CD4-positive, alpha-beta T cell (primary cell): ENCODE data around the gene MYL5. TPM values are rescaled to one million over a fixed set of nuclear protein-coding genes. Genes with fewer than 3 reads are reported as not detected.
A peak's percentile ranks its signal among the peaks of the same experiment; 100 is the strongest.

Source experiments
- ATAC-seq: fragments of 200-7000 bp; cut with Tn5 transposase; one replicate; pipeline ENCODE4 v1.10.0; 2022; ENCODE audit warnings: mild to moderate bottlenecking; ENCODE audit not compliant: poor library complexity
- CTCF ChIA-PET: fragments of 350-600 bp; sonication (Branson Sonifier 250); formaldehyde crosslinking; loops from one replicate; lab custom pipeline; 2021; ENCODE audit warnings: antibody characterized with exemption, inconsistent platforms; lab: Charles Lee
- POLR2A ChIA-PET: fragments of 350-600 bp; sonication (Branson Sonifier 250); formaldehyde crosslinking; loops from one replicate; lab custom pipeline; 2021; ENCODE audit warnings: antibody characterized with exemption, inconsistent platforms; lab: Charles Lee
- DNase-seq, 14 experiments: peaks; one replicate each; pipeline ENCODE4 v3.0.0-alpha.2; 2013 to 2020; ENCODE audit warnings: mixed read lengths in 2 of 14
- H3K27ac ChIP-seq, 2 donors: one replicate each; pipeline versions ENCODE4 v1.5.1 to v1.7.0; 2013; ENCODE audit warnings: low read length in 2 of 2, low read depth in 1 of 2, mild to moderate bottlenecking in 1 of 2
- H3K27me3 ChIP-seq, 2 experiments: 1 replicate in 1 of 2; 2 replicates in 1 of 2; pipeline versions ENCODE4 v1.6.1 to v1.7.0; 2013; ENCODE audit warnings: low read length in 2 of 2, control low read depth in 1 of 2, mild to moderate bottlenecking in 1 of 2, moderate library complexity in 1 of 2; ENCODE audit not compliant: insufficient read depth in 2 of 2, control insufficient read depth in 1 of 2
- H3K36me3 ChIP-seq: one replicate; pipeline ENCODE4 v1.6.1; 2013; ENCODE audit warnings: low read length, control low read depth; ENCODE audit not compliant: insufficient read depth
- H3K4me1 ChIP-seq: one replicate; pipeline ENCODE4 v1.6.1; 2013; ENCODE audit warnings: low read length, control low read depth; ENCODE audit not compliant: insufficient read depth
- H3K4me3 ChIP-seq: one replicate; pipeline ENCODE4 v1.5.1; 2013; ENCODE audit warnings: mild to moderate bottlenecking, low read length, moderate library complexity
- H3K9me3 ChIP-seq, 2 experiments: 1 replicate in 1 of 2; 2 replicates in 1 of 2; pipeline versions ENCODE4 v1.6.1 to v1.7.0; 2013; ENCODE audit warnings: low read length in 2 of 2, mild to moderate bottlenecking in 2 of 2, control low read depth in 1 of 2, moderate library complexity in 1 of 2; ENCODE audit not compliant: control insufficient read depth in 1 of 2, insufficient read depth in 1 of 2
- H3K27ac Mint-ChIP-seq: one replicate; pipeline ENCODE4 v1.8.0; 2020; ENCODE audit warnings: mixed read lengths
- H3K27me3 Mint-ChIP-seq: one replicate; pipeline ENCODE4 v1.8.0; 2021; ENCODE audit warnings: mixed read lengths
- H3K36me3 Mint-ChIP-seq: one replicate; pipeline ENCODE4 v1.8.0; 2021; ENCODE audit warnings: low read depth, mixed read lengths
- H3K4me1 Mint-ChIP-seq: one replicate; pipeline ENCODE4 v1.8.0; 2021; ENCODE audit warnings: low read depth, mixed read lengths
- H3K4me3 Mint-ChIP-seq: one replicate; pipeline ENCODE4 v1.8.0; 2020; ENCODE audit warnings: mild to moderate bottlenecking, mixed read lengths
- H3K9me3 Mint-ChIP-seq: one replicate; pipeline ENCODE4 v1.8.0; 2020; ENCODE audit warnings: mixed read lengths
- intact Hi-C, 2 experiments: fragments of 100-400 bp; cut with DNase I in 1 of 2; cut with micrococcal nuclease in 1 of 2; formaldehyde crosslinking; loops; one replicate each; pipeline versions ENCODE4 v1.15.1 to v1.9.0; 2023 to 2025; cut with DNase I, micrococcal nuclease
- total RNA-seq, 174 experiments: library from RNA in 2 of 174; stranded (reverse) in 2 of 174; gene quantifications; one replicate each; pipeline ENCODE4 v1.2.3 and lab custom pipeline; 2021 to 2026
- TF ChIP-seq, protein P1 (sequence below): fragments of 200-600 bp; IDR thresholded peaks from one replicate; pipeline ENCODE4 v1.8.0; 2022; ENCODE audit warnings: antibody characterized with exemption, mild to moderate bottlenecking

The MYL5 gene
- total RNA-seq, 2 experiments from 2014 or later, result 25.3 to 29.2 TPM

DNA sequence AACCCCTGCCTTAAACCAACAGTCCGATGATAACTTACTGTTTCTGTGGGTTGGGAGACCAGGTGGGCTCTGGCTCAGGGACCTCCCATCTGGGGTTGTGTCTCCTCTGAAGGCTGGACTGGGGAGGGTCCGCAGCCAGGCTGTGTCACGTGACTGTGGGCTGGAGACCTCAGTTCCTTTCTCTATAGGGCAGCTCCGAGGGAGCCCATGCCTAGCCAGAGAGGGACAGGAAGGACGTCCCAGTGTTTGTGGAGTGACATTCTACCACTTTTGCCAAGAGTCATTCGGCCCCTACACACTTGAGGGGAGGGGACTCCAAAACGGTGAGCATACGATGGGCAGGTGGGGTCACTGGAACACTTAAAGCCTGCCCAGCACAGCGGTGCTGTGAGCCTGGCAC lies 35.8 kb downstream of the MYL5 start:
- H3K9me3 ChIP-seq, result no peaks in the 10 kb centered on the region
- no peak overlapping the region for H3K27ac ChIP-seq
- Mint-ChIP-seq H3K27ac (peak overlapping the region; percentile 36), H3K4me1 (peaks cover 37% of the 10 kb centered on the region), H3K4me3 (peak overlapping the region; percentile 69), H3K36me3 (no peaks in the 10 kb centered on the region), H3K9me3 (no peaks in the 10 kb centered on the region), H3K27me3 (no peaks in the 10 kb centered on the region)
- ChIA-PET POLR2A (interaction anchor here (1.1 kb wide), 1 partner anchor 36 kb away, joined by 3 read pairs; the partner anchor contains the start of genes ATP5ME and MYL5), CTCF (interaction anchor here (0.8 kb wide), 1 partner anchor 33 kb away, joined by 3 read pairs; no protein-coding TSS in a partner anchor)
- no peaks in the 10 kb centered on the region for H3K27me3 ChIP-seq
- ATAC-seq, result no peak
- no peak overlapping the region for H3K4me3 ChIP-seq
- intact Hi-C loops, result no loop called here
- TF ChIP-seq, protein P1, sequence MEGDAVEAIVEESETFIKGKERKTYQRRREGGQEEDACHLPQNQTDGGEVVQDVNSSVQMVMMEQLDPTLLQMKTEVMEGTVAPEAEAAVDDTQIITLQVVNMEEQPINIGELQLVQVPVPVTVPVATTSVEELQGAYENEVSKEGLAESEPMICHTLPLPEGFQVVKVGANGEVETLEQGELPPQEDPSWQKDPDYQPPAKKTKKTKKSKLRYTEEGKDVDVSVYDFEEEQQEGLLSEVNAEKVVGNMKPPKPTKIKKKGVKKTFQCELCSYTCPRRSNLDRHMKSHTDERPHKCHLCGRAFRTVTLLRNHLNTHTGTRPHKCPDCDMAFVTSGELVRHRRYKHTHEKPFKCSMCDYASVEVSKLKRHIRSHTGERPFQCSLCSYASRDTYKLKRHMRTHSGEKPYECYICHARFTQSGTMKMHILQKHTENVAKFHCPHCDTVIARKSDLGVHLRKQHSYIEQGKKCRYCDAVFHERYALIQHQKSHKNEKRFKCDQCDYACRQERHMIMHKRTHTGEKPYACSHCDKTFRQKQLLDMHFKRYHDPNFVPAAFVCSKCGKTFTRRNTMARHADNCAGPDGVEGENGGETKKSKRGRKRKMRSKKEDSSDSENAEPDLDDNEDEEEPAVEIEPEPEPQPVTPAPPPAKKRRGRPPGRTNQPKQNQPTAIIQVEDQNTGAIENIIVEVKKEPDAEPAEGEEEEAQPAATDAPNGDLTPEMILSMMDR, result no peak
- H3K4me1 ChIP-seq, result peaks cover 39% of the 10 kb centered on the region
- peak in 1 of 14 experiments; percentile 9 for DNase-seq
- peaks cover 17% of the 10 kb centered on the region for H3K36me3 ChIP-seq

GRCh38 chr4:710916-711315 lies 36.6 kb downstream of the MYL5 start:
- no peak overlapping the region for H3K27ac Mint-ChIP-seq
- H3K9me3 Mint-ChIP-seq, result no peaks in the 10 kb centered on the region
- H3K36me3 Mint-ChIP-seq, result no peaks in the 10 kb centered on the region
- ChIA-PET POLR2A (no interaction called here), CTCF (no interaction called here)
- no peak overlapping the region for H3K4me3 Mint-ChIP-seq
- H3K27me3 Mint-ChIP-seq, result no peaks in the 10 kb centered on the region
- Histone ChIP-seq H3K9me3 (no peaks in the 10 kb centered on the region), H3K27me3 (no peaks in the 10 kb centered on the region), H3K4me1 (peaks cover 36% of the 10 kb centered on the region), H3K27ac (no peak overlapping the region), H3K4me3 (no peak overlapping the region), H3K36me3 (peaks cover 17% of the 10 kb centered on the region)
- H3K4me1 Mint-ChIP-seq, result peaks cover 32% of the 10 kb centered on the region
- intact Hi-C loops, result no loop called here
- TF ChIP-seq, protein P1, result no peak
- ATAC-seq (no peak), DNase-seq (peak in 1 of 14 experiments; percentile 13)

- POLR2A ChIA-PET, result no interaction called here
- no peak overlapping the region for H3K4me3 Mint-ChIP-seq
- Histone ChIP-seq H3K27me3 (no peaks in the 10 kb centered on the region), H3K9me3 (no peaks in the 10 kb centered on the region), H3K4me1 (peaks cover 25% of the 10 kb centered on the region), H3K4me3 (no peak overlapping the region), H3K27ac (no peak overlapping the region), H3K36me3 (peaks cover 17% of the 10 kb centered on the region)
- DNase-seq, result no peak
- intact Hi-C loops, result no loop called here
- no peaks in the 10 kb centered on the region for H3K9me3 Mint-ChIP-seq
- peaks cover 32% of the 10 kb centered on the region for H3K4me1 Mint-ChIP-seq
- H3K27me3 Mint-ChIP-seq, result no peaks in the 10 kb centered on the region
- no peaks in the 10 kb centered on the region for H3K36me3 Mint-ChIP-seq
- CTCF ChIA-PET, result no interaction called here
- TF ChIP-seq, protein P1, result no peak
- no peak for ATAC-seq
- no peak overlapping the region for H3K27ac Mint-ChIP-seq
These were observed 37.8 kb downstream of the MYL5 start for GRCh38 chr4:712093-712492.
